ENCODE measurements around the gene GLYR1.

DNA sequence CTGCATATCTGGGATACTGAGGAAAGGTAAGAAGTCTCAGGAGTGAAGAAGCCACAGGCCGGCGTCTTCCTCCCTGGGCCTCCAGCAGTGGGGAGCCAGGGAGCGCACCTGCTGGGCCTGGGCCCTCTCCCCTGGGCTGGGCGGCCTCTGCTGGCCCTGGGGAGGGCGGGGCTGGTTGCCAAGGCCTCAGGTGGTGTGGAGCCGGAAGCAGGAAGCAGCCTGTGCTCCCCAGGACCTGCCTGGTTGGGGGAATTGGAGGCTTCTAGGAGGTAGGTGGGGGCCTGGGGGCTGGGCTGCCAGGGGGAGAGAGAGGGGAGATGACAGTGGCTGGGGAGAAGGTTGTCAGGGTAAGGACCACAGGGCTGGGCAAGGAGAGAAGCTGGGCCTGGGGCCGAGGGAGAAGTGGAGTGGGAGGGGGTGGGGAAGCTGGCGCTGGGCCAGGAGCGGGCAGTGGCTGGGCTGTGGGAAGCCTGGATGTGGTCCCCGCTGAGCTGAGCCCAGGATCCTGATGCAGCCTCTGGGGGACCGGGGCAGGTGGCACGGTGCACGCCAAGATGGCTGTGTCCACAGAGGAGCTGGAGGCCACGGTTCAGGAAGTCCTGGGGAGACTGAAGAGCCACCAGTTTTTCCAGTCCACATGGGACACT lies 51.8 kb downstream of the GLYR1 start, which contains the start of gene SMIM22:
- TF ChIP-seq, protein P1, sequence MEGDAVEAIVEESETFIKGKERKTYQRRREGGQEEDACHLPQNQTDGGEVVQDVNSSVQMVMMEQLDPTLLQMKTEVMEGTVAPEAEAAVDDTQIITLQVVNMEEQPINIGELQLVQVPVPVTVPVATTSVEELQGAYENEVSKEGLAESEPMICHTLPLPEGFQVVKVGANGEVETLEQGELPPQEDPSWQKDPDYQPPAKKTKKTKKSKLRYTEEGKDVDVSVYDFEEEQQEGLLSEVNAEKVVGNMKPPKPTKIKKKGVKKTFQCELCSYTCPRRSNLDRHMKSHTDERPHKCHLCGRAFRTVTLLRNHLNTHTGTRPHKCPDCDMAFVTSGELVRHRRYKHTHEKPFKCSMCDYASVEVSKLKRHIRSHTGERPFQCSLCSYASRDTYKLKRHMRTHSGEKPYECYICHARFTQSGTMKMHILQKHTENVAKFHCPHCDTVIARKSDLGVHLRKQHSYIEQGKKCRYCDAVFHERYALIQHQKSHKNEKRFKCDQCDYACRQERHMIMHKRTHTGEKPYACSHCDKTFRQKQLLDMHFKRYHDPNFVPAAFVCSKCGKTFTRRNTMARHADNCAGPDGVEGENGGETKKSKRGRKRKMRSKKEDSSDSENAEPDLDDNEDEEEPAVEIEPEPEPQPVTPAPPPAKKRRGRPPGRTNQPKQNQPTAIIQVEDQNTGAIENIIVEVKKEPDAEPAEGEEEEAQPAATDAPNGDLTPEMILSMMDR (IDR thresholded peaks at IDR 0.05): no peak
- peak in 1 of 3 donors; percentile 34 for TF ChIP-seq POLR2A (IDR thresholded peaks at IDR 0.05)
